HUDEP-2 (cell line): Measurements from ENCODE around the gene SLC26A5.
"Not testable (repeated sequence)": the region's sequence is repeated elsewhere in the genome, so short reads cannot be mapped to it uniquely, and the experiment has no call there.

Source experiments
- DNase-seq, 76 experiments: peaks; one replicate each; lab custom pipeline; 2025; ENCODE audit not compliant: unreplicated experiment in 76 of 76; lab: John Stamatoyannopoulos, UW

The SLC26A5 gene

GRCh38 chr7:103405789-103406613, 40.0 kb downstream of the SLC26A5 start:
- DNase-seq: not testable (repeated sequence)

GRCh38 chr7:103399687-103400086, 46.3 kb downstream of the SLC26A5 start:
- DNase-seq: not testable (repeated sequence)

- DNase-seq: no peak
Observed at GRCh38 chr7:103398483-103399127, 47.4 kb downstream of the SLC26A5 start.

DNA sequence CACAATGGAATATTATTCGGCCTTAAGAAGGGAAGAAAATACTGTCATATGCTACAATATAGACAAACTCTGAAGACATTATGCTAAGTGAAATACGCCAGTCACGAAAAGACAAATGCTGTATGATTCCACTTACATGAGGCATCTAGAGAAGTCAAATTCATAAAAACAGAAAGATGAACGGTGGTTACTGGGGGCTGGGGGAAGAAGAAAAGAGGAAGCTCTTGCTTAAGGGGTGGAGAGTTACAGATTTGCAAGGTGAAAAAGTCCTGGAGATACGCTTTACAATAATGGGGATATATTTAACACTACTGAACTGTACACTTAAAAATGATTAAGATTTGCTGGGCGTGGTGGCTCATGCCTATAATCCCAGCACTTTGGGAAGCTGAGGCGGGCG, 49.5 kb downstream of the SLC26A5 start:
- no peak for DNase-seq

DNA sequence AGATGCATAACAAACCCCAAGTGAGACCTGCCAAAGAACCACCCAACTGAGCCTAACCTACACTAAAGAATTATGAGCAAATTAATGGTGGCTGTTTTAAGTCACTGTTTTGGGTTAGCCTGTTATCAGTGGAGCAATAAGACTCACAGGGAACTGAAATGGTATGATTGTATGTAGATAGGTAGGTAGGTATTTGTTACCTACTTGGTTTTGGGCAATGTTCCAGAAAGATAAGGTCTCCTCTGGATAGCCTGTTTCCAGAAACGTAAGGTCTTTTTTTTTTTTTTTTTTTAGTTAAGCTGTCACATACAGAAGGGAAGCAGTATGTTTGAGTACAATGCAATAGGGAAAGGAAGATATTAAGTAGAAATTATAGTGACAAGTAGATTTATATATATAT, 50.9 kb downstream of the SLC26A5 start:
- DNase-seq: no peak

GRCh38 chr7:103394566-103394965, 51.4 kb downstream of the SLC26A5 start:
- no peak for DNase-seq

GRCh38 chr7:103391976-103392375, 54.0 kb downstream of the SLC26A5 start:
- no peak for DNase-seq

- no peak for DNase-seq
Observed at GRCh38 chr7:103391150-103391549, 54.9 kb downstream of the SLC26A5 start.

DNA sequence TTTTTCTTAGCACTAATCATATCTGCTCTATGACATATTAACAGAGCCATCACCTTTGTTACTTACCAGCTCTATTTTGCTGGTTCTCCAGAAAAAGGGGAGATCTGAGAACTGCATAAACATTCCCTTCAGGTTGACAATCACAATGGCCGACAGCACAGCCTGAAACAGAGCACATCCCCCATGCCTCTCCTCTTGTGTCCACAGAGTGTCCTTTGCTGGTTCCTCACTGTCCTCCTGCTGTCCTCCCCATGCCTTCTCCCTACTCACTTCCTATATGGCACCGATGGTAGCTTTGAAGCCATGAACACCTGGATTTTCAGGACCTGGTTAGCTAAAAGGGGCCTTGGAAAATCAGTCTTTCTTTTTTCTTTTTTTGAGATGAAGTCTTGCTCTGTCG, 56.7 kb downstream of the SLC26A5 start:
- DNase-seq: no peak

- no peak for DNase-seq
Observed at GRCh38 chr7:103388469-103389140, 57.4 kb downstream of the SLC26A5 start.

GRCh38 chr7:103387242-103387641, 58.8 kb downstream of the SLC26A5 start:
- no peak for DNase-seq

- no peak for DNase-seq
Observed at GRCh38 chr7:103382032-103382402, 64.0 kb downstream of the SLC26A5 start.

DNA sequence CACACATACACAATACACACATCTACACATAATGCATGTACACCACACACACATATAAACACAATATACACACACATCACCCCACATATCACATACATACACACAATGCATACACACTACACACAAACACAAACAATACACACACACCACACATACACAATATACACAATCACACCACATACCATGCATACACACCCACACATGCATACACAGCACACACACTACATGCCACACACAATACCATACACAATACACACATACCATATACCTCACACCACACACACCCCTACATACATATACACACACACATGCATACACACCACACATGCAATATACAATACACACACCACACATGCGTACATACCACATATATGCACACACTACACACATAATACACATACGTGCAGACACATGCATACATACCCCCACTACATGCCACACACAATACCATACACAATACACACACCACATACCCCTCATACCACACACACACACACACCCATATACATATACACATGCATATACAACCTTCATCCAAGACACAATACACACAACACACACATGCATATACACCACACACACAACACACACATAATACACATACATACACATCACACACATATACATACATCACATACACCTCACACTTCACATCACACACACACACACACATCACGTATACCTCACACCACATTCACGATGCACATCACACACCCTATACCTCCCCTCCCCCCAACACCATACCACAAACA, 64.6 kb downstream of the SLC26A5 start:
- DNase-seq: no peak

GRCh38 chr7:103380395-103381191, 65.4 kb downstream of the SLC26A5 start:
- no peak for DNase-seq

- no peak for DNase-seq
Observed at GRCh38 chr7:103379270-103379975, 66.6 kb downstream of the SLC26A5 start.

DNA sequence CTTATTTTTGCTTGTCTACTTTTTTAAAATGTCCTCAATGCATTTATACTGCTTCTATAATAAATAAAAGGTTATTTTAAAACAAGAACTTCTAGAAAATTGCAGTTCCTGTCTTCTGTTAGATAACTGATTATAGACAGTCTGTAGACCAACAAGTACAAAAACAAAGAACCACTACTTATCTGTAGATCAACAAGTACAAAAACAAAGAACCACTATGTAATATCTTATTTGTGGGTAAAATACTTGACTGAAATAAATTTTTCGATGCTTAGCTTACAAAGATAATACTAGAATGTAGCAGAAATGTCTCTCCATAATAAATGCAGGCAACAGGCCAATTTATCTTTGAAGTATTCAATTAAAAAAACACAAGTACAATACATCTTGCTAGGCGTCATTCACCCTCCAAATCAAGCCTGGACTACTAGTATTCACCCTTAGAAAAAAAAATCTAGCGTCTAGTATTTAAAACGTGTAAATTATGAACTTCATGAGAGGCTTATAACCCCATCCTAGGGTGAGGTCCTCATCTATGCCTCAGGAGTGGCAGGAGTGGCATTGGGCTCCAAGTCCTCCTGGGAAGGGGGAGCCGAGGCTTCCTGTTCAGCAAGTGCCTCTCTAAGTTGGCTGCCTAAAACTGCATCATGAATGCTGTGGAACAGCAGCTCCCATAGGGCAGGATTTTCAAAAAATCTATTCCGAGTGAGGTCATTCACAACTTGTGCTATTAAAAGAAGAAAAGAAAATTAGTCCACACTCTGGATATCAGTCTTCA, 72.0 kb downstream of the SLC26A5 start:
- DNase-seq: no peak

DNA sequence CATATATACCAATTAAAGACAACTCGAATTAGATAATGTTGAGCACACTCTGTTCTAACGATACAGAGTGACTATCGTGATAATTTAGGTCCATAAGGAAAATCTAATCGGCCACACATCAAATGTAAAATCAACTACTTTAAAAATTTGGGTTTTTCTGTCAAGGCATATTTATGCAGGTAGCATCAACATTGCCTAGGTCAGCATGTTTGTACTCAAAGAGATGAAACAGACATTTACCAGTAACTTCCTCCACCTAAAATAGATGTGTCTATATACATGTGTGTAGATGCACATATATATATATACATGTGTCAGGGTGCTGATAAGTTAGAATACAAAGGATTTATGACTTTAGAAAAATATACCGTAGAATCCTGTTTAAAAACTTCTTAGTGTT, 76.6 kb downstream of the SLC26A5 start:
- DNase-seq: no peak

- no peak for DNase-seq
Observed at GRCh38 chr7:103349805-103350204, 96.2 kb downstream of the SLC26A5 start.

DNA sequence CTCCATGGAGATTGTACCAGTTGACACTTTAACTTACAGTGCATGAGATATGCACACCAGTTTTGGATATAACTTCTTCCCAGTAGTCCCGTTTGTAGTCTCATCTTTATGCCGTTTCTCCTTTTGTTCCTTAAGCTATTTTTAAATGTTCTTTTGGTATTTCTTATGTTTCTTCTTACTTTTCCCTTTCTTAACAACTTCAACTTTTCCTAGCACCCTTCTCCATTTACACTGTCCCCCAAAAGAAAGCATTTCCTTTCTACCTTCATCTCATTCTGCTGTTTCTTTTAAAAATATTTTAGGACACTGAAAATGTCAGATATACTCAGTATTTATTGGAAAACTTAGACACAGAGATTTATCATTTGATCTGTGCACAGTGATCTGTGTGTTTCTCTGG, 97.0 kb downstream of the SLC26A5 start:
- DNase-seq: no peak
